Neural progenitor cell (in vitro differentiated cells): ENCODE results near the gene NTM.

Source experiments
- EZH2phosphoT487 ChIP-seq: fragments of 200-600 bp; sonication (generic); IDR thresholded peaks from 2 replicates; pipeline ENCODE4 v1.6.1; 2017; ENCODE audit warnings: antibody characterized with exemption
- TF ChIP-seq, protein P1 (sequence below): fragments of 200-600 bp; sonication (generic); IDR thresholded peaks from 2 replicates; pipeline ENCODE4 v1.5.1; 2017; ENCODE audit warnings: antibody characterized with exemption, mild to moderate bottlenecking

DNA sequence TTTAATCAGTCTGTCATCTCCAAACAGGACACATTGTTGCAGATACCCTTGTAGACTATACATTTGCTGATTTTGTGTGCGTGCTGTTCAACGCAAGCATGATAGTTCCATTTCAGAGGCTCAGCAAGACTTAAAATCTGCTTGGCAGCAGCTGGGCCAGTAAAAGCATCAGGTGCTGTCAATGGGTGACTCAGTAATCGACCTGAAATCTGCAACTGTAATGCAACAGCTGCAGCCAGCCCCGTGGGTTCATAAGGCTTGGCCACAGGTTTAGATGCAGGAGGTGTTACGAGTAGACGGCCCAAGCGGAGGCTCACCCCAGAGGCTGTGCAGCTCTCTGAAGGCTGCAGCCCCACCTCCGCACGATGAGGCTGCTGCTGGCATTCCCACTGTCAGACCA, 84.6 kb downstream of the NTM start:
- TF ChIP-seq, protein P1, sequence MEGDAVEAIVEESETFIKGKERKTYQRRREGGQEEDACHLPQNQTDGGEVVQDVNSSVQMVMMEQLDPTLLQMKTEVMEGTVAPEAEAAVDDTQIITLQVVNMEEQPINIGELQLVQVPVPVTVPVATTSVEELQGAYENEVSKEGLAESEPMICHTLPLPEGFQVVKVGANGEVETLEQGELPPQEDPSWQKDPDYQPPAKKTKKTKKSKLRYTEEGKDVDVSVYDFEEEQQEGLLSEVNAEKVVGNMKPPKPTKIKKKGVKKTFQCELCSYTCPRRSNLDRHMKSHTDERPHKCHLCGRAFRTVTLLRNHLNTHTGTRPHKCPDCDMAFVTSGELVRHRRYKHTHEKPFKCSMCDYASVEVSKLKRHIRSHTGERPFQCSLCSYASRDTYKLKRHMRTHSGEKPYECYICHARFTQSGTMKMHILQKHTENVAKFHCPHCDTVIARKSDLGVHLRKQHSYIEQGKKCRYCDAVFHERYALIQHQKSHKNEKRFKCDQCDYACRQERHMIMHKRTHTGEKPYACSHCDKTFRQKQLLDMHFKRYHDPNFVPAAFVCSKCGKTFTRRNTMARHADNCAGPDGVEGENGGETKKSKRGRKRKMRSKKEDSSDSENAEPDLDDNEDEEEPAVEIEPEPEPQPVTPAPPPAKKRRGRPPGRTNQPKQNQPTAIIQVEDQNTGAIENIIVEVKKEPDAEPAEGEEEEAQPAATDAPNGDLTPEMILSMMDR: no peak
- no peak for TF ChIP-seq EZH2phosphoT487
